HUDEP-2 (cell line): ENCODE data around the gene OR1E1.
A peak's percentile ranks its signal among the peaks of the same experiment; 100 is the strongest.
"Not testable (repeated sequence)": the region's sequence is repeated elsewhere in the genome, so short reads cannot be mapped to it uniquely, and the experiment has no call there.

Experiments used
- DNase-seq, 76 experiments: peaks; one replicate each; lab custom pipeline; 2025; ENCODE audit not compliant: unreplicated experiment in 76 of 76; lab: John Stamatoyannopoulos, UW

OR1E1 gene

GRCh38 chr17:3398310-3398709, at the start of gene OR1E1:
Gene OR1E1, minus strand, starts transcription at chr17:3398410. Its CDS starts 0 bp downstream, at chr17:3398410.
- DNase-seq = no peak

GRCh38 chr17:3447625-3448024, 49.4 kb upstream of the OR1E1 start:
- DNase-seq = peak in 3 of 76 experiments; percentile 1 to 9 (median 2)

- DNase-seq = no peak
Observed at GRCh38 chr17:3440451-3440850, 42.2 kb upstream of the OR1E1 start.

- no peak for DNase-seq
Observed at GRCh38 chr17:3438368-3438767, 40.2 kb upstream of the OR1E1 start.

- DNase-seq = no peak
Observed at GRCh38 chr17:3433741-3434140, 35.5 kb upstream of the OR1E1 start, which contains the start of gene OR1E2. Gene OR1E2, minus strand, starts transcription at chr17:3433841. Its CDS starts 0 bp downstream, at chr17:3433841.

GRCh38 chr17:3433215-3433614, 35.0 kb upstream of the OR1E1 start:
- peak in 29 of 76 experiments; percentile 1 to 48 (median 14) for DNase-seq

GRCh38 chr17:3418222-3418621, 20.0 kb upstream of the OR1E1 start:
- no peak for DNase-seq

GRCh38 chr17:3415610-3416009, 17.4 kb upstream of the OR1E1 start:
- no peak for DNase-seq

- DNase-seq = not testable (repeated sequence)
Observed at GRCh38 chr17:3412216-3412615, 14.0 kb upstream of the OR1E1 start.

GRCh38 chr17:3411070-3411469, 12.9 kb upstream of the OR1E1 start, which contains the start of gene OR3A3:
Gene OR3A3, plus strand, starts transcription at chr17:3411370.
- DNase-seq = no peak

GRCh38 chr17:3403856-3404255, 5.6 kb upstream of the OR1E1 start:
- DNase-seq = not testable (repeated sequence)

- no peak for DNase-seq
Observed at GRCh38 chr17:3401786-3402185, 3.6 kb upstream of the OR1E1 start.

- no peak for DNase-seq
Observed at GRCh38 chr17:3400055-3400454, 1.8 kb upstream of the OR1E1 start.

GRCh38 chr17:3397801-3398200, 409 bp downstream of the OR1E1 start:
- peak in 9 of 76 experiments; percentile 3 to 19 (median 8) for DNase-seq

GRCh38 chr17:3389791-3390190, 8.4 kb downstream of the OR1E1 start:
- no peak for DNase-seq

GRCh38 chr17:3385869-3386816, 12.1 kb downstream of the OR1E1 start, which contains the start of gene OR3A2:
Gene OR3A2, minus strand, starts transcription at chr17:3386308.
- no peak for DNase-seq

GRCh38 chr17:3381957-3382356, 16.3 kb downstream of the OR1E1 start:
- DNase-seq = no peak

- DNase-seq = no peak
Observed at GRCh38 chr17:3378321-3378720, 19.9 kb downstream of the OR1E1 start.

GRCh38 chr17:3371167-3371566, 27.0 kb downstream of the OR1E1 start:
- DNase-seq = not testable (repeated sequence)
